WI38 (cell line): ENCODE data around the gene DNMT3A.

ENCODE experiments used
- H3K4me3 ChIP-seq: 2 replicates; pipeline ENCODE4 v1.5.1; 2011; ENCODE audit warnings: low read depth, mild to moderate bottlenecking, control low read depth, low read length
- CTCF ChIP-seq: IDR thresholded peaks from 2 replicates; pipeline ENCODE4 v1.5.1; 2012; ENCODE audit warnings: low read depth, mild to moderate bottlenecking, control low read depth, low read length

DNMT3A gene

GRCh38 chr2:25226827-25227226, 114.9 kb downstream of the DNMT3A start:
- TF ChIP-seq CTCF: no peak
- H3K4me3 ChIP-seq: no peak overlapping the region

- no peak for TF ChIP-seq CTCF
- H3K4me3 ChIP-seq: no peak overlapping the region
Measured at GRCh38 chr2:25222477-25223121, 119.1 kb downstream of the DNMT3A start.

- no peak overlapping the region for H3K4me3 ChIP-seq
- no peak for TF ChIP-seq CTCF
Measured at GRCh38 chr2:25221579-25221978, 120.1 kb downstream of the DNMT3A start.

GRCh38 chr2:25220313-25220712, 121.4 kb downstream of the DNMT3A start:
- H3K4me3 ChIP-seq: no peak overlapping the region
- no peak for TF ChIP-seq CTCF

- no peak overlapping the region for H3K4me3 ChIP-seq
- TF ChIP-seq CTCF: no peak
Measured at GRCh38 chr2:25219621-25220020, 122.1 kb downstream of the DNMT3A start.

- TF ChIP-seq CTCF: no peak
- H3K4me3 ChIP-seq: no peak overlapping the region
Measured at GRCh38 chr2:25218100-25218499, 123.6 kb downstream of the DNMT3A start.

GRCh38 chr2:25215948-25216679, 125.6 kb downstream of the DNMT3A start:
- no peak for TF ChIP-seq CTCF
- H3K4me3 ChIP-seq: no peak overlapping the region
